GM18858 (cell line): Measurements from ENCODE around the gene NKD1.

Source experiments
- ATAC-seq: cut with Tn5 transposase; IDR thresholded peaks from one replicate; pipeline ENCODE4 v1.9.1; 2021; ENCODE audit not compliant: unreplicated experiment

The NKD1 gene

DNA sequence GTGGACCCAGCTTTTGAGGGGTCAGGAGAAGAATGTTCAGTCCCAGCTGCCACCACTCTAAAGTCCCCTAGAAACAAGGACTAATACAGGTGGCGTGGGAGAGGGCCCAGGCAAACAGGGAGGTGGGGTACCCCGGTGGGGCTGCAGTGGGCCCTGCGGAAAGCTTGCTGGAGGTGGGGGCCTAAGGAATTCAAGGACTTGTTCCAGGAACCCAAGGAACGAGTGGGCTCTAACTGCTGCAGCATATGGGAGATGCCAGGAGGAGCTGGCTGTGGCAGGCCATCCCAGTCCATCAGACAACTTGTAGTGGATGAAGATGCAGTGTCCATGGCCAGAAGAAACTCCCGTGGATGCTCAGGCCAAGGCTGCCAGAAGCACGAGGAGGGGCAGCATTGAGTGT is 122.3 kb downstream of the NKD1 start:
- no peak for ATAC-seq

DNA sequence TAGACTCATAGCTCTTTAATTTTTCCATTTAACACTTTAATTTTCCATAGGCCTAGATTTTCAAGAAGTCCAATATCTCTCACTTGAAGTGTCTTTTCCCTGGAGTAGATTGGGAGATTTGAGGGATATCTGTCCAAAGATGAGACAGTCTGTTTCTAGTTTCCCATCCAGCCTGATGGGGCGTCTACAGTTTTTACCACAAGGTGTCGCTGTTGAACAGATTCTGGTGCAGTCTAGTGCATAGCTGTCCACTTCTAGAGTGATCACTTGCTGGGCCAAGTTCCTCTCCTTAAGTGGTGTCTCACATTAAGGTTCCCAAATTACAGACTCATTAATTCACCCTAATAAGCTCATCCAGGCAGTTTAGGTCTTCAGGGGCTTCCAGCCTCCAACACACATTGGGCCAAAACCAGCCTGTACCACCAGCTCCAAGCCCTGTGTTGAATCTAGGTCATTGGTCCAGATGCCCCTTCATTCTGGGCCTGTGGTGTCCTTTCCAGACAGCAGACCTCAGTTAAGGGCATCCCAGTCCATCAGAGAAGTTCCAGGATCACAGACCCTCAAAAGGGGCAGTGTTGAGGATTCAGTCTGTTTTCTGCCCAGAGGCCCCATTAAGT is 123.6 kb downstream of the NKD1 start:
- no peak for ATAC-seq

DNA sequence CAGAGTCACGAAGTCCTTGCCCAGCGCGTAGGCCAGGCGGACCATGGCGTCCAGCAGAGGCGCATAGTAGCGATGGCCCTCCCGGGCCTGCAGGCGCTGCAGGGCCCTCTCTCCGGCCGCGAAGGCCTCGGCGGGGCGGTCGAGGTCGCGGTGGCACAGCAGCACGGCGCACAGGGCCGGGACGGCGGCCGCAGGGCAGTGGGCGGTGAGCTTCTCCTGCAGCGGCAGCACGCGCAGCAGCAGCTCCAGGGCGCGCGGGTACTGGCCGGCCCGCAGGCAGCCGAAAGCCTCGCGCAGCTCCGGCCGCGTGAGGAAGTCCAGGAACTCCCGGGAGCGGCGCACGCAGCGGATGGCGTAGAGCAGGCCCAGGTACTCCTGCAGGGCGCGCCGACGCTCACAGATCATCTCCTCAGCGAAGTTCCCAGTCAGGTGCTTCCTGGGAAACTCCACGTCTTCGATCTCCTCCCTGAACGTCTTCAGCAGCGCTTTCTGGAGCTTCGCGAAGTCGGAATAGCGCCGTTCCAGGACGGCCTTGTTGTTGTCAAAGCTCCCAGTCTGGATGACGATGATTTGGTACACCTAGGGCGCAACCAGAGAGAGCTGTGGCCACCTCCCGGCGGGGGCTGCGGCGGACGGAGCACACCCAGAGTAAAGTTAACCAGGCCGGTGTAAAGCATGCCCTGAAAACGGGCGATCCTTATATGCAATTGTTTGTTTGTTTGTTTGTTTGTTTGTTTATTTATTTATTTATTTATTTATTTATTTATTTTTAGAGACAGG is 125.5 kb downstream of the NKD1 start:
- no peak for ATAC-seq

DNA sequence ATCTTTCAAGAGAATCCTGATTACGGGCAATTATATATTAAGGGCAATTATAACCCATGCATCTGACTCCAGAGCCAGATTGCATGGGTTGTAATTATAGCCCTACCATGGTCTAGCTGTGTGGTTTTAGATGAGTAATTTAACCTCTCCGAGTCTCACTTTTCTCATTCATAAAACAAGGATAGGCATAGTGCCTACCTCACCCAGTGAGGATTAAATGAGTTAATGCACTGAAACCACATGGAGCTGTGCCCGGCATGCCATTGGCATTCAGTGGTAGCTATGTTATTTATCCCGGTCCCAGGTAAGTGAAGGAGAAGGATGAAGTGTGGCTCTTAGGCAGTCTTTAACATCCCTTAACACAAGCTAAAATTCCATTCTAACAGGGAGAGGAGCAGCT is 126.6 kb downstream of the NKD1 start:
- ATAC-seq, result no peak

DNA sequence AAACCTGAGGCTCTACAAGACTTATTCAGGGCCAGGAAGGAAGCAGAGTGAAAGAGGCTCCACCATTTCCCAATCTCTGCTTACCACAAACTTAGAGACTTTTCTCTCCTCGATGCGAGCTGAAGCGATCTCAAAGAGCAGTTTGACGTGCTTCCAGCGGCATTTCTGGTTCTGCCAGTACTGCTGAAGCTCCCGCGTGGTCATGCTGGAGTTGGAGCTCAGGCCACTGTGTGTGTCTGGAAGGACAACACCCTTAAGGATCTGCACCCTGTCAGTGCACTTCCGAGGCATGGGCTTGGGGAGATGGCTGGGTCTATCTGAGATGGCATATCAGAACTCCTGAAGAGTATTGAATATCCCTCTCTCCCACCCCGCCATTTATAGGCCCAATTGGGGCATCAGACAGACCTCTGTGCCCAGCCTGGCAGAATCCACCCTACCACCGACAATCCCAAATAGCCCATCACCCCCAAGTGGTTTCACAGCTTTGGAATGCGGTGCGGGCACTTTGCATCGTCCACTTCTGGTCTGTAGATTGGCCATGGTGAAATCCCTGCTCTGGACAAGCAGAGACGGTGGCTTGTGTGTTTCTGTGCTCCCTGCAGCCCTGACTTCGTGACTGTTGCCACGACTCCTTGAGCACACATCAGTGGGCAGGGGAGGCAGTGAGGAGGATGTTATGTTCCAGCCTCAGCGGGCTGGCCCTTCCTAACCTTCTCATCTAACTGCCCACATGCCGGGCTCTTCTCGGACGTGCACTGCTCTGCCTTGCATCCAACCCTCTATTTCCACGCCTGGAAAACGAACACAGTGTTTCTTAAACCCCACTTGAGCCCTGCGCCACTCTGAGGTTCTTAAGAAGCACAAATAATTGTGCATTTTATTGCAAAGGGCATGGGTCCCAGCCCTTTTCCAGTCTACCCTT is 127.8 kb downstream of the NKD1 start:
- no peak for ATAC-seq

DNA sequence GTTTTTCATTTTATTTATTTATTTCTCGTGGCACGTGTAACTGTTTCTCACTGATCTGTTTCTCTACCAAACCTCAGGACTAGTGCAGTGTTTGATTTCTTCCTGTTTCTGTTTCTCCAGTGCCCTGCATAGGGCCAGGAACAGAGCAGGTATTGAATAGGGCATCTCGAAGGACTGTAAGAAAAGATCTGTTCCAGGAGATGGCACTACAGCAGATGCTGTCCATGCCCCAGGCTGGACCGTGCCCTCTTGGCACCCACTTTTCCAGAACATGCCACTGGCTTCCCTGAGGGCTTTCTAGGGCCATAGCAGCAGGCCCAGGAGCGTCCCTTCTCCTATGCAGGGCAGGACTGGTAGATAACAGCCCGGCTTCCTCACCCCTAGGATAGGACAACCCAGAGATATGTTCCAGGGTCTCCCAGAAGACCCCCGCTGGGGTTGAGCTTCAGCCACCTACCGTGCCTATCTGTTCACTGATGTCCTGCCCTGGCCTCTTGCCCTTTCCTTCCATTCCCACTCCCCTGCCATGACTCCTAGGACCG is 128.6 kb downstream of the NKD1 start:
- no peak for ATAC-seq

DNA sequence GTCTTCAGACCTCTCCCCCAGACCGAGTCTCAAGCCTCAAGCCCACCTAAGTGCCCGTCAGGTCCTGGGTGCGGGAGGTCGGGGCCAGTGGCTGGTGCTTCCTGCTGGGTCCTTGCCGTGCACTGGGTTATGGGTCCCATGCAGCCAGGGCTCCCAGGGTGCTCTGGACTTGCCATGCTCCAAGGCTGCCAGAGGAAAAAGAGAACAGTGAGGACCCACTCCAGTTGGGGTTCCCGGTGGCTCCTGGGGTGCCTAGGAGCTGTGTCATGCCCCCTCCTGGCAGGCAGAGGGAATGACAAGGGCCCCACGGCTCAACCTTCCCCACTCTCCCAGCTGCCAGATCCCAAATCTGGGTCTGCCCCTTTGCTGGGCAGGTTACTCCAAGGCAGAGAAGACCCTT is 129.2 kb downstream of the NKD1 start:
- no peak for ATAC-seq

DNA sequence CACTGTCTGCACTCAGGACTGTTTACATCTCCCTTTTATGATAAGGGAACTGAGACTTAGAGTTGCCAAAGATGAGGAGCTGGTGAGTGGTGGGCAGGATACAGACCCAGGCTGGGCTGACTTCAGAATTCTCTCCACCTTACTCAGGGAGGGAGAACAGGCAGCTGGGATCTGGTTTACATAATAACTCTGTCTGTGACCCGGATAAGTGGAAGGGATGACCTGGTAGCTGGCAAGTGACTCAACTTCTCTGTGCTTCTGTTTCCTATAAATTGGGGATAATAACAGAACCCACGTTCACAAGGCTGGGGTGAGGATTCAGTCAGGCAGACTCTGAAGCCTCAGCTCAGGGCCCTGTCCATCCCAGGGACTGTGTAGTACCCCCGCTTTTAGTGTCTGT is 130.3 kb downstream of the NKD1 start:
- no peak for ATAC-seq

DNA sequence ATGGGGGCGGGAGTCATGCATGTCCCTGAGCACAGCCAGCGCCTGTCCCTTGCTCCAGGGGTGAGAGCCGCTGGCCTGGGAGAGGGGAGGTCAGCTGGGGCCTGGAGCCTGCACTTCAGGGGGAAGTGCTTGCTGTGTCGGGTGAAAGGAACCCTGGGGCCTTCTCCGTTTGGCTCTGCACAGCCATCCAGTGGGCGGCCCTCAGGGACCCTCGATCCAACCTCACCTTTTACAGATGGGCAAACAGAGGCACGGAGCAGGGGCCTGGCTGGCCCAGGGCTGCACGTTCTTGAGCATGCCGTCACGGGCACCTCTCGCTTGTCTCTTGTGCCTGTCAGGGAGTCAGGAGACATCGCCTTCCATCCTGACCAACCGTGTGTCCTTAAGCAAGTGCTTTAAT is 131.1 kb downstream of the NKD1 start:
- ATAC-seq, result no peak

DNA sequence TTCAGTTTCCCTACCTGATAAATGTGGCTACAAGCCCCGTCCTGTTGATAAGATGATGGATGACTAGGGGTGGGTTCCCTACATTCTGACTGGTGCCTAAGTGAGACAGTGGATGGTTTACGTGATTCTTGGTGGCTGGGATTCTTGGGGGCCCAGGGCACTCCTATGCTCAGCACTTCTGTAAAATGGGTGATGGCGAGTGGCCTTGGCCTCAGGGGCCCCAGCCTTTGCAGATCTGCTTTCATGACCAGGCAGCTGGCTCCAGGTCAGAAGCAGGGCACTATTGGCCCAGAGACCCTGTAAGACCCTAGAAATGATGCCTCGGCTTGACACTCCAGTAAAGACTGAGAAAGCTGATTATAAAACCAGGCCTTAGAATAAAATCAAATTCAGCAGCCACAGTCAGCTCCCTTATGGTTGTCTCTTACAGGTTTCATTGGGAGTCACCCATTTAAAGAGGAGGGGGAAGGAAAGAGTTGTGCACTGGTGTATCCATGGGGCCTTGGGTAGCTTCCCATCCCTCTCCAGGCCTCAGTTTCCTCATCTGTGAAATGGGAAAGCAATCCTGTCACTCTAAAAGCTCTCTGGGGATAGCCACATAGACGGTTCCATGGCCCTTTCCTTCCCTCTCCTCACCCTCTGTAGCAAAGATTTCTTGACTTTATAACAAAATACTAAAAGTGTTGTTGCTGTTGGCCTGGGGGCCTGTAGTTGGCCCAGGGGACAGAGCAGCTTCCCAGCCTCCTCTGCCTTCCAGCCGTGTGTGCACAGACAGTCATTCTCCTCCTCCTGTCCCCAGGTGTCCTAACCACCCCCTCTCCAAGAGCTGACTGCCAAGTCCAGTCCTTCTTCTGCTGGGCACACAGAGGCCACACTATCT is 131.7 kb downstream of the NKD1 start:
- ATAC-seq, result no peak

DNA sequence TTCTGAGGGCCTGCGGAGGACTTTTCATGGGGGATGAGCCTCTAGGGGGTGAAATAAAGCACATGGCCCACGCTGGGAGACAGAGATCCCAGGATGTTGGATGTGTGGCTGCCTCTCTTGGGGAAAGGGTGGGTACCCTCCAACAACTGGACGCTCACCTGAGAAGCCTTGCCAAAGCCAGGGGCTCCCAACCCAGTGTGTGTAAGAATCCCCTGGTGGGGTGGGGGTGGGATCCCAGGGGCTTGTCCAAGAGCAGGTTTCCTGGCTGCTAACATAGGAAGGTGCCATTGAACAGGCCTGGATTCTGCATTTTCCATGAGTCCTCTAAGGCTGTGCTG is 132.3 kb downstream of the NKD1 start:
- ATAC-seq, result no peak

DNA sequence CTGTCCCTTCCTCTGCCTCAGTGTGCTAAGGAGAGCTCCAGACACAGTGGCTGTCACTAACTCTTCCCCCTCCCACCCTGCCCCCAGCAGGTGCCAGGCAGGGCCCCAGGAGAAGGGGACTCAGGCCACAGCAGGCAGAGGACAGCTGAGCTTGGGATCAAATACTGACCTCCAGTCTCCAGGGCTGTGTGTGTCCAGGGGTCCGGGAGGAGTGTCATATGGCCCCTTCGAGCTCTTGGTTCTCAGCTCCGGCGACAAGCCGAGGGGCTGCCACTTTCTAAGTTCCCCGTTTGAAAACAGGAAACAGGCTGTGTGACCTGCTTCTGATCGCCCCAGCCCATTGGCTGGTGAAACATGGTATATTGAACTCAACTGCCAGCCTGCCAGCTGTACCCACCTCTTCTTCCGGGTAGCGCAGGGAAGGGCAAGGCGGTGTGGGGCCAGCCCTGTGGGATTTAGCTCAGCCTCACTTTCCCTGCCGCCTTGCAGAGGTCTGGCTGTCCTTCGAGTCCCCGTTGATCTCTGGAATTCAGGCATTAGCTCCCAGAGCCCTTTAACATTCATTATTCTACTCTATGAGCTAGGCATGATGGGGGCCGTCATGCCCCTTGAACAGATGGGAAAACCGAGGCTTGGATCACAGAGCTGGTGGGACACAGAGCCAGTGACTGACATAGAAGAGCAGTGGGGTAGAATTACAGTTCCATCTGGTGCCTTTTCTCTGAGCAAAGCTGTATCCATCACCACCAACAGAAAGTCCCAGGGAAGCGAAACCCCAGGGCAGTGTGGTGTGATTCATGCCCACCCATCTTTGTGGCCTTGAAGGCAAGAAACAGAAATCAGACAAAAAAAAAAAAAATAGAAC is 133.1 kb downstream of the NKD1 start, which contains the start of gene SNX20:
TSS of gene SNX20 (minus strand) at position 292 of the 865 bp plus-strand sequence. CDS start 3,786 bp downstream, outside the sequence.
- ATAC-seq, result peak; percentile 45

DNA sequence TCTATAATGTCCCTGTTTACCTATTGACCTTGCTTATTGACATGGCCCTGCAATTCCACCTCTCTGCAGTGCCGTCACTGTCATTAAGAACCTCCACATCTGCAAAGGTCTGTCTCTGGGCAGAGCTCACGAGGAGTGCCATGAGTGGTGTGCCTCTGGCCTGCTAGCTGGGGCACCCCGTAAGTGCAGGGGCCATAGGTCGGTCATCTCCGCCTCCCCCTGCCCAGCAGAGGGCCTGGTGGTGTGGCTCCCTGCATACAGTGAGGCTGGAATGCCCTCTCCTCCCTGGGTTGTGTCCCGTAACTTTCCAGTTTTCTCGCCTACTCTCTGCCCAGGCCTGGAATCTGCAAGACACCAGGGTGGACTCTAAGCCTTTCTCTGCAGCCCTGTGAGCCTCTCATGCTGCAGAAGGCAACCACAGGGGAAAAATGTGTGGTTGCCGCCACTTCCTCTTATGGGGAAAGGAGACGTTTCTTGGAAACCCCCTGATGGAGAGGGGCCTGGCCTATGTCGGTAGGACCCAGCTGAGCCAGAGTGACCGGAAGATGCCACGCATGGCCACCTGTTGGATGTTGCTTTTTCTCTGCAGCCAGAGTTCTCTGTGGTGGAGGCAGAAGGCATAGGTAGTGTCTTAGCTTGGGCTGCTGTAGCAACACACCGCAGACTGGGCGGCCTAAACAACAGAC is 135.6 kb downstream of the NKD1 start:
- peak; percentile 52 for ATAC-seq

DNA sequence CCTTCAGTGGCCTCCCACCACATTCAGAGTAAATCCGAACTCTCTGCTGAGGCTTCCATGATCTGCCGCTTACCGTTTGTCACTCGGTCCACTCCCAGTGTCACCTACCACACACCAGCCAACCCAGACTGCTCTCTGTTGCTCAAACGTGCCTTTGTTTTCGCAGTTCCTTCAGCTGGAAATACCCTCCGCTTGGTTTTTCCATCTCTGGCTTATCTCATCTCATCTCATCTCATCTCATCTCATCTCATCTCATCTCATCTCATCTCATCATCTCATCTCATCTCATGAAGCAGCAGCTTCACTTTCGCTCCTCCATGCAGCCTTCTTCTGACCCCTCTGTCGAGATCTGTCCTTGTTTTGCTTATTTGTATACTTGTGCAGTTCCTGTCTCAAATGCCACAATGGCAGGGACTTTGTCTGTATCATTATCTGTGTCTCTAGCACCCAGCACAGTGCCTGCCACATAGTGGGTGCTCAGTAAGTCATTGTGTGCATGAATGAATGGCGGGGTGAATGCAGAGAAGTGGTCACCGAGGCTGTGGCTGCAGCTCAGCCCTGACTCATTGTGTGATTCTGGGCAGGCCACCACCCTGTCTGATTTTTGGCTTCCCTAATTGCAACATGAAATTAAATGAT is 136.7 kb downstream of the NKD1 start:
- no peak for ATAC-seq

DNA sequence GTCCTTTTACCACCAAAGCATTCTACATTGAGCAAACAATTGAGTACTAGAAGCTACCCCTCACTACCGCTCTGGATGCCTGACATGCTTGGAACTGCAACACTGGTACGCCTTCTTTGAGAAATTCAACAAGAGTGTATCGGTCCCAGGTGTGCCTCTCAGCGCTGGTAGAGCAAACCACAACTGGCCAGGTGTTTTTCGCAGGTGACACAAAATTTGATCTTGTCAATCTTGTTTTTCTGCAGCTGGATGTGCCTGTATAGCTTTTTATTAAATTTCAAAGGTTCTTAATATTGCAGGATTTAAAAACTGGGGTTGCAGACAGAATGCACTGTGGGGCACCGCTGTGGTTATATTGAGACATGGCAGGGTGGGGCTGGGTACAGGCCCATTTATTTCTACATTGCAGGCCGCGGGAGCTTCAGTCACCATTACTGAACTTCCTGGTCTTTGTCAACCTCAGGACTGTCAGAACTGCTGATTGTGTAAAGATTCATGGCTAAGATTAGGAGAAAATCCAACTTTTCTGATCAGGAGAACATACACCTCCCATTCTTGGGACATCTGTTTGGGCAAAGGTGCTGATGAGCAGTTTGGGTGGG is 137.4 kb downstream of the NKD1 start:
- ATAC-seq, result no peak

DNA sequence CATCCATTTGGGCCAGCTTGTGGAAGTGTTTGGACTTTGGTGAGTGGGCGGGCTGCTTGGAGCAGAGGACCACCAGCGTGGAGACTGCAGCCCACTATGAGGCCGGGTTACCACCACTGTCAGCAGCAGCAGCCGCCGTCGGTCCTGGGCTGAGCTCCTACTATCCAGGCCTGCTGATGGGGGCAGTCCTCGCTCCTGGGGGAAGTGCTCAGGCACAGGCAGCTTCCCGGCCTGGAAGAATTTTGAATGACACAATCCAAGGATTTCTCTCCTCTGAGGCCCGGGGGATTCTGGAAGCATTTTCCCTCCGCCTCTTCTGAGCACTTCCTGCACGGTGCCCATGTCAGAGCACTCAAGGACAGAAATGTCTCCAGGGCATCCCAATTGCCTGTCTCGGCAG is 139.9 kb downstream of the NKD1 start:
- ATAC-seq, result no peak

DNA sequence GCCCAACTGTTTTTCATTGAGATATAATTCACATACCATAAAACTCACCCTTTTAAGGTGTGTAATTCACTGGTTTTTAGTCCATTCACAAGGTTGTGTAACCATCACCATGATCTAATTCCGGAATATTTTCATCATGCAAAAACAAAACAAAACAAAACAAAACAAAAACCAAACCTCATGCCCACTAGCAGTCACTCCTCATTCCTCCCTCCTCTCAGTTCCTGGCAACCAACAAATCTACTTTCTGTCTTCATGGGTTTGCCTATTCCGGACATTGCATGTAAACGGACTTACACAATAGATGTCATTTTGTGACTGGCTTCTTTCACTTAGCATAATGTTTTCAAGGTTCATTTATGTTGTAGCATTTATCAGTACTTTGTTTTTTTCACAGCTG is 140.7 kb downstream of the NKD1 start:
- ATAC-seq, result no peak

DNA sequence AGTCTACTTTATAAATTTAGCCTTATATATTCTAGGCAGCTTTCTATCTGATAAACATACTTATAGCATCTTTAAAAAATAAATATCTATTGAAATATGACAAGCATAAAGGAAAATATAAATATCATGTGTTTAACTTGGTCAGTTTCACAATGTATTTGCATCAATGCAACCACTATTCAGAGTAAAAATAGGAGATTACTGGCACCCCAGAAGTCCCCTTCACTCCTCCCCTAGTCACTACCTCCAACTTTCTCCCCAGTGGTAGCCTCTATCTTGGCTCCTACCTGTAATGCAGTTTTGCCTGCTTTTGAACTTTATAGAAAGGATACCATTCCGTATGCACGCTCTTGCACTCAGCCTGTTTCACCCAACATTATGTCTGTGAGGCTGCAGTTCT is 142.0 kb downstream of the NKD1 start:
- no peak for ATAC-seq
